LNCAP (cell line): ENCODE data around the gene MARCHF10.

ENCODE experiments used
- TF ChIP-seq, protein P1 (sequence below): fragments of 450-650 bp; IDR thresholded peaks from 2 replicates; pipeline ENCODE4 v1.5.1; 2017; ENCODE audit warnings: mild to moderate bottlenecking

MARCHF10 gene

DNA sequence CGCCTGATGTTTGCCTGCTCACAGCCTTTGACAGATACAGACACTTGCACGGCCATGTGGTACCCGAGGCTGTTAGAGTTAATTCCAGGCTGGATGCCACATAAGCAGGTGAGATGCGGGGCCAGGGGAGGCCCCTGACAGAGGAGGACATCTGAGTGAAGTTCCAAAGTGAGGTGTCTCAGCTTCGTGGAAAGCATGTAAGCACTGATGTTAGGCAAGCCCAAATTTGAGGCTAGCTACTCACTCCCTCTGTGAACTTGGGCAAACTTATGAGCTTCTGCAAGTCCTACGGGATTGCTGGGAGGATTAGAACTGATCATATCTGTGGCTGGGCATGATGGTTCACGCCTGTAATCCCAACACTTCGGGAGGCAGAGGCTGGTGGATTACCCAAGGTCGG is 39.3 kb upstream of the MARCHF10 start:
- TF ChIP-seq, protein P1, sequence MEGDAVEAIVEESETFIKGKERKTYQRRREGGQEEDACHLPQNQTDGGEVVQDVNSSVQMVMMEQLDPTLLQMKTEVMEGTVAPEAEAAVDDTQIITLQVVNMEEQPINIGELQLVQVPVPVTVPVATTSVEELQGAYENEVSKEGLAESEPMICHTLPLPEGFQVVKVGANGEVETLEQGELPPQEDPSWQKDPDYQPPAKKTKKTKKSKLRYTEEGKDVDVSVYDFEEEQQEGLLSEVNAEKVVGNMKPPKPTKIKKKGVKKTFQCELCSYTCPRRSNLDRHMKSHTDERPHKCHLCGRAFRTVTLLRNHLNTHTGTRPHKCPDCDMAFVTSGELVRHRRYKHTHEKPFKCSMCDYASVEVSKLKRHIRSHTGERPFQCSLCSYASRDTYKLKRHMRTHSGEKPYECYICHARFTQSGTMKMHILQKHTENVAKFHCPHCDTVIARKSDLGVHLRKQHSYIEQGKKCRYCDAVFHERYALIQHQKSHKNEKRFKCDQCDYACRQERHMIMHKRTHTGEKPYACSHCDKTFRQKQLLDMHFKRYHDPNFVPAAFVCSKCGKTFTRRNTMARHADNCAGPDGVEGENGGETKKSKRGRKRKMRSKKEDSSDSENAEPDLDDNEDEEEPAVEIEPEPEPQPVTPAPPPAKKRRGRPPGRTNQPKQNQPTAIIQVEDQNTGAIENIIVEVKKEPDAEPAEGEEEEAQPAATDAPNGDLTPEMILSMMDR = no peak

- TF ChIP-seq, protein P1 = no peak
These were observed 32.8 kb upstream of the MARCHF10 start for GRCh38 chr17:62840871-62841270.

DNA sequence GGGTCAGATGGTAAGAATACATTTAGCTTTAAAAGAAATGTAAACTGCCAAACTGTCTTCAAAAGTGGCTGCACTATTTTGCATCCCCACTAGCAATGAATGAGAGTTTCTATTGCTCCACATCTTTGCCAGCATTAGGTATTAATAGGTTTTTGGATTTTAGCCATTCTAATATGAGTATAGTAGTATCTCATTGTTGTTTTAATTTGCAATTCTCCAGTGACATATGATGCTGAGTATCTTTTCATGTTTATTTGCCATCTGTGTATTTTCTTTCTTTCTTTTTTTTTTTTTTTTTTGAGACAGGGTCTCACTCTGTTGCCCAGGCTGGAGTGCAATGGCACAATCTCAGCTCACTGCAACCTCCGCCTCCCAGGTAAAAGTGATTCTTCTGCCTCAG is 24.3 kb upstream of the MARCHF10 start:
- TF ChIP-seq, protein P1 = no peak

- TF ChIP-seq, protein P1 = no peak
These were observed 19.8 kb upstream of the MARCHF10 start for GRCh38 chr17:62827746-62828485.

GRCh38 chr17:62826956-62827355 is 18.8 kb upstream of the MARCHF10 start:
- TF ChIP-seq, protein P1 = no peak

DNA sequence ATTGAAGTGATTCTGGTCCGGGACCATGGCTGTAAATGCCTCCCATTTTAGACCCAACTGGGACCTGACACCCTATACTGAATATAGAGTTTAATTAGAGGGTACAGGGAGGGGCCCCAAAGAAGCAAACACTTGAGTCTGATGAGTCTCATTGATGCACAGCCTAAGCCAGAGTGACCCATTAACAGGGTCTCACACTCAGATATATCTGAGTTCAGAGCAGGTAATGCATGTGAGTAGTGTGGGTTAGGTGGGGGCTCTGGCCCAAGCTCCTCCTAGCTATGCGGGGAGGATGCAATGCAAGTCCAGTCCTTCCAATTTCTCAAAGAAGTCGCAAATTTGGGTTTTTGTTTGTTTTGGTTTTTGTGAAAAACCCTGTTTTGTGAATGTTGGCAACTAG is 17.1 kb upstream of the MARCHF10 start:
- TF ChIP-seq, protein P1 = no peak

DNA sequence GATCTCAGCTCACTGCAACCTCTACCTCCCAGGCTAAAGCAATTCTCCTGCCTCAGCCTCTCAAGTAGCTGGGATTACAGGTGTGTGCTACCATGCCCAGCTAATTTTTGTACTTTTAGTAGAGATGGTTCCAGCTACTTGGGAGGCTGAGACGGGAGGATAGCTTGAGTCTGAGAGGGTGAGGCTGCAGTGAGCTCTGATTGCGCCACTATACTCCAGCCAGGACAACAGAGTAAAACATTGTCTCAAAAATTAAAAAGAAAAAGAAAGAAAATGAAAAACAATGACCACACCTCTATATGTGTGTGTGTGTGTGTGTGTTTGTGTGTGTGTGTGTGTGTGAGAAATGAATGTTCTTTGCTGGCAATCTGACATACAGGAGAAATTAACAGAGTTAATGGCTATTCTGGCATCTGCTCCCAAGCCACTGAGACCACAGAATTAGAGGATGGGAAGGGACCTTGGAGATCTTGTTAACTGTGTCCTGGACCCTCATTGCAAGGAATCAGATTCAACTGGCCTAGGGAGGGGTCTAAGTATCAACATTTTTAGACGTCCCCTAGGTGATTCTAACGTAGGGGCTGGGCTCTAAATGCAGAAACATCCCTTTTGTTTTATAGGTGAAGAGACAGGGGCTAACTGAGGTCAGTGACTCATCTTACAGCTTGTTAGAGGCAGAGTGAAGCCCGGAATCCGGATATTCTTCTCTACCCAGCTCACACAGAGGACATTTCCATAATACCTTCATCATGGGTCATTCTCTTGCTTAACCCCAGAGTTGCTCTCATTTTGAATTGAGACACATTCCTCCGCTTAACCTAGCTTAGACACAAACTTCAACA is 16.4 kb upstream of the MARCHF10 start:
- TF ChIP-seq, protein P1 = no peak
